HG03457 (cell line): ENCODE data around the gene PAGR1.
"Not testable (repeated sequence)": the region's sequence is repeated elsewhere in the genome, so short reads cannot be mapped to it uniquely, and the experiment has no call there.

ENCODE experiments used
- ATAC-seq: cut with Tn5 transposase; IDR thresholded peaks from one replicate; pipeline ENCODE4 v1.9.1; 2021; ENCODE audit warnings: moderate number of reproducible peaks; ENCODE audit not compliant: unreplicated experiment

PAGR1 gene

GRCh38 chr16:29811896-29812665, 3.9 kb upstream of the PAGR1 start, which contains the start of gene PRRT2:
TSS of gene PRRT2 (plus strand) at chr16:29812193. CDS start at chr16:29813055, 862 bp downstream.
- no peak for ATAC-seq

GRCh38 chr16:29812754-29813643, 3.0 kb upstream of the PAGR1 start:
- ATAC-seq = no peak

- no peak for ATAC-seq
Observed at GRCh38 chr16:29813644-29814562, 2.0 kb upstream of the PAGR1 start.

GRCh38 chr16:29814592-29814991, 1.4 kb upstream of the PAGR1 start:
- no peak for ATAC-seq

GRCh38 chr16:29815032-29815721, 775 bp upstream of the PAGR1 start:
- no peak for ATAC-seq

- no peak for ATAC-seq
Observed at GRCh38 chr16:29816694-29817441, 916 bp downstream of the PAGR1 start.

GRCh38 chr16:29818082-29818481, 2.1 kb downstream of the PAGR1 start:
- ATAC-seq = no peak

GRCh38 chr16:29819506-29819905, 3.6 kb downstream of the PAGR1 start:
- ATAC-seq = no peak

- ATAC-seq = no peak
Observed at GRCh38 chr16:29820271-29820701, 4.3 kb downstream of the PAGR1 start, which contains the start of gene MVP. TSS of gene MVP (plus strand) at chr16:29820462. CDS start at chr16:29830550, 10,088 bp downstream.

GRCh38 chr16:29820730-29821642, 5.0 kb downstream of the PAGR1 start:
- no peak for ATAC-seq

- no peak for ATAC-seq
Observed at GRCh38 chr16:29821643-29822115, 5.7 kb downstream of the PAGR1 start.

GRCh38 chr16:29824589-29825144, 8.7 kb downstream of the PAGR1 start:
- ATAC-seq = no peak

- ATAC-seq = no peak
Observed at GRCh38 chr16:29825145-29826044, 9.4 kb downstream of the PAGR1 start.

- no peak for ATAC-seq
Observed at GRCh38 chr16:29826342-29826695, 10.4 kb downstream of the PAGR1 start.

GRCh38 chr16:29830774-29831173, 14.8 kb downstream of the PAGR1 start:
- ATAC-seq = no peak

- ATAC-seq = no peak
Observed at GRCh38 chr16:29831490-29831889, 15.5 kb downstream of the PAGR1 start.

- not testable (repeated sequence) for ATAC-seq
Observed at GRCh38 chr16:29833219-29833618, 17.3 kb downstream of the PAGR1 start.
